Chondrocyte (in vitro differentiated cells): ENCODE results near the gene DOK5. TPM values are rescaled to one million over a fixed set of nuclear protein-coding genes. Genes with fewer than 3 reads are reported as not detected.
A peak's percentile ranks its signal among the peaks of the same experiment; 100 is the strongest.

Source experiments
- DNase-seq: peaks from one replicate; pipeline ENCODE4 v3.0.0; 2021; ENCODE audit warnings: mixed read lengths, low spot score
- H3K27ac Mint-ChIP-seq: one replicate; pipeline ENCODE4 v1.8.0; 2021; ENCODE audit warnings: mild to moderate bottlenecking, moderate library complexity, mixed read lengths; ENCODE audit not compliant: unreplicated experiment
- H3K27me3 Mint-ChIP-seq: 2 replicates; pipeline ENCODE4 v1.8.0; 2021; ENCODE audit warnings: low read depth, mixed read lengths
- H3K36me3 Mint-ChIP-seq: 2 replicates; pipeline ENCODE4 v1.8.0; 2021; ENCODE audit warnings: low read depth, mixed read lengths
- H3K4me1 Mint-ChIP-seq: 2 replicates; pipeline ENCODE4 v1.8.0; 2021; ENCODE audit warnings: low read depth, mild to moderate bottlenecking, mixed read lengths
- H3K4me3 Mint-ChIP-seq: one replicate; pipeline ENCODE4 v1.8.0; 2021; ENCODE audit warnings: mild to moderate bottlenecking, moderate library complexity, mixed read lengths; ENCODE audit not compliant: unreplicated experiment
- H3K9me3 Mint-ChIP-seq: 2 replicates; pipeline ENCODE4 v1.8.0; 2021; ENCODE audit warnings: low read depth, mixed read lengths
- CTCF ChIP-seq: fragments of 200-600 bp; sonication (generic); IDR thresholded peaks from 2 replicates; pipeline ENCODE4 v1.5.0; 2021; ENCODE audit warnings: antibody characterized with exemption, mild to moderate bottlenecking, moderate library complexity
- total RNA-seq: library from RNA; stranded (reverse); gene quantifications from 3 replicates; pipeline ENCODE4 v1.2.1, GENCODE V29; 2021

The DOK5 gene
- total RNA-seq, 1 donor from 2014 or later: 8.7 TPM

- Mint-ChIP-seq H3K36me3 (peaks cover 1% of the 10 kb centered on the region), H3K4me1 (no peaks in the 10 kb centered on the region), H3K9me3 (peaks cover 4% of the 10 kb centered on the region), H3K27ac (no peak overlapping the region), H3K27me3 (peaks cover 25% of the 10 kb centered on the region), H3K4me3 (no peak overlapping the region)
- TF ChIP-seq CTCF: no peak
- no peak for DNase-seq
Measured at GRCh38 chr20:54452277-54452676, 23.1 kb upstream of the DOK5 start.

- no peak for TF ChIP-seq CTCF
- no peak for DNase-seq
- Mint-ChIP-seq H3K36me3 (peaks cover 1% of the 10 kb centered on the region), H3K4me1 (no peaks in the 10 kb centered on the region), H3K27me3 (peaks cover 7% of the 10 kb centered on the region), H3K9me3 (peaks cover 4% of the 10 kb centered on the region), H3K4me3 (no peak overlapping the region), H3K27ac (no peak overlapping the region)
Measured at GRCh38 chr20:54454982-54455381, 20.4 kb upstream of the DOK5 start.

- Mint-ChIP-seq H3K27me3 (peaks cover 4% of the 10 kb centered on the region), H3K4me1 (no peaks in the 10 kb centered on the region), H3K27ac (no peak overlapping the region), H3K4me3 (no peak overlapping the region), H3K36me3 (peaks cover 1% of the 10 kb centered on the region), H3K9me3 (peaks cover 4% of the 10 kb centered on the region)
- no peak for TF ChIP-seq CTCF
- no peak for DNase-seq
Measured at GRCh38 chr20:54456423-54456822, 19.0 kb upstream of the DOK5 start.

GRCh38 chr20:54456961-54457360 is 18.4 kb upstream of the DOK5 start:
- H3K27me3 Mint-ChIP-seq: peaks cover 3% of the 10 kb centered on the region
- peaks cover 1% of the 10 kb centered on the region for H3K36me3 Mint-ChIP-seq

GRCh38 chr20:54458219-54458618 is 17.2 kb upstream of the DOK5 start:
- no peaks in the 10 kb centered on the region for H3K9me3 Mint-ChIP-seq
- no peak for TF ChIP-seq CTCF
- H3K4me1 Mint-ChIP-seq: no peaks in the 10 kb centered on the region
- no peak overlapping the region for H3K27ac Mint-ChIP-seq
- no peak overlapping the region for H3K4me3 Mint-ChIP-seq
- H3K36me3 Mint-ChIP-seq: no peaks in the 10 kb centered on the region
- DNase-seq: no peak
- H3K27me3 Mint-ChIP-seq: peaks cover 2% of the 10 kb centered on the region

More at GRCh38 chr20:54456961-54457360, 18.4 kb upstream of the DOK5 start:
- Mint-ChIP-seq H3K4me1 (no peaks in the 10 kb centered on the region), H3K27ac (no peak overlapping the region), H3K9me3 (peaks cover 4% of the 10 kb centered on the region), H3K4me3 (no peak overlapping the region)
- peak; percentile 34 for TF ChIP-seq CTCF
- DNase-seq: no peak
